Panc1 (cell line): Measurements from ENCODE around the gene SCYL1.

Experiments used
- CTCF ChIP-seq: fragments of 450-650 bp; IDR thresholded peaks from 2 replicates; pipeline ENCODE4 v1.5.1; 2017; ENCODE audit warnings: mild to moderate bottlenecking
- POLR2AphosphoS5 ChIP-seq: IDR thresholded peaks from 2 replicates; pipeline ENCODE4 v1.6.1; 2012; ENCODE audit warnings: mild to moderate bottlenecking, low read depth, low read length, moderate library complexity
- REST ChIP-seq, 2 experiments: IDR thresholded peaks; 2 replicates each; pipeline ENCODE4 v1.6.1; 2011 to 2012; ENCODE audit warnings: low read depth in 2 of 2, control low read depth in 1 of 2, low read length in 1 of 2, mild to moderate bottlenecking in 1 of 2, moderate library complexity in 1 of 2; ENCODE audit not compliant: insufficient read depth in 1 of 2
- SIN3A ChIP-seq: IDR thresholded peaks from 2 replicates; pipeline ENCODE4 v1.6.1; 2012; ENCODE audit warnings: low read depth, mild to moderate bottlenecking, low read length, moderate library complexity, borderline replicate concordance; ENCODE audit not compliant: insufficient read depth
- TCF7L2 ChIP-seq: IDR thresholded peaks from 2 replicates; pipeline ENCODE4 v1.6.1; 2011; ENCODE audit warnings: mild to moderate bottlenecking, low read depth, low read length, inconsistent platforms

GRCh38 chr11:65502555-65503367 lies 22.1 kb upstream of the SCYL1 start:
- TF ChIP-seq CTCF (no peak), POLR2AphosphoS5 (peak; percentile 99), TCF7L2 (peak; percentile 52; the same call in 1 of the 2 replicates), REST (IDR thresholded peaks at IDR 0.05; ENCODE audit: insufficient read depth in 1 of 2, low read depth in 2 of 2, low read length in 1 of 2) (no peak), SIN3A (peak; percentile 93; the same call in 1 of the 2 replicates)
